ENCODE measurements around the gene MELTF.

Gene MELTF

GRCh38 chr3:196967412-196968232 lies 62.0 kb downstream of the MELTF start:
- DNase-seq: no peak

GRCh38 chr3:196966526-196967401 lies 62.9 kb downstream of the MELTF start:
- no peak for DNase-seq

- no peak for DNase-seq
These were observed 63.8 kb downstream of the MELTF start for GRCh38 chr3:196965804-196966173.

GRCh38 chr3:196965112-196965803 lies 64.4 kb downstream of the MELTF start:
- no peak for DNase-seq

- no peak for DNase-seq
These were observed 66.0 kb downstream of the MELTF start for GRCh38 chr3:196963631-196963953.

- DNase-seq: no peak
These were observed 66.5 kb downstream of the MELTF start for GRCh38 chr3:196962930-196963630.

- no peak for DNase-seq
These were observed 67.3 kb downstream of the MELTF start for GRCh38 chr3:196962108-196962929.

- DNase-seq: no peak
These were observed 74.8 kb downstream of the MELTF start for GRCh38 chr3:196954832-196955231.
